Right lobe of liver (tissue), 4 donors: Measurements from ENCODE around the gene EHMT2.

ENCODE experiments used
- POLR2A ChIP-seq: fragments of 450-650 bp; IDR thresholded peaks from one replicate; pipeline ENCODE4 v1.6.1; 2017; ENCODE audit warnings: antibody characterized with exemption, mild to moderate bottlenecking
- TF ChIP-seq, protein P1 (sequence below), 4 donors: fragments of 200-600 bp in 3 of 4; fragments of 450-650 bp in 1 of 4; IDR thresholded peaks; one replicate each; pipeline versions ENCODE4 v1.5.1 to v1.8.0; 2016 to 2022; ENCODE audit warnings: antibody characterized with exemption in 4 of 4, mild to moderate bottlenecking in 2 of 4
- donor health status: DM: no; HTN: no; CAD: no.
- donor health status: DM: no; HTN: no; CAD: no.
- donor health status: DM: no; HTN: yes; CAD: no.

DNA sequence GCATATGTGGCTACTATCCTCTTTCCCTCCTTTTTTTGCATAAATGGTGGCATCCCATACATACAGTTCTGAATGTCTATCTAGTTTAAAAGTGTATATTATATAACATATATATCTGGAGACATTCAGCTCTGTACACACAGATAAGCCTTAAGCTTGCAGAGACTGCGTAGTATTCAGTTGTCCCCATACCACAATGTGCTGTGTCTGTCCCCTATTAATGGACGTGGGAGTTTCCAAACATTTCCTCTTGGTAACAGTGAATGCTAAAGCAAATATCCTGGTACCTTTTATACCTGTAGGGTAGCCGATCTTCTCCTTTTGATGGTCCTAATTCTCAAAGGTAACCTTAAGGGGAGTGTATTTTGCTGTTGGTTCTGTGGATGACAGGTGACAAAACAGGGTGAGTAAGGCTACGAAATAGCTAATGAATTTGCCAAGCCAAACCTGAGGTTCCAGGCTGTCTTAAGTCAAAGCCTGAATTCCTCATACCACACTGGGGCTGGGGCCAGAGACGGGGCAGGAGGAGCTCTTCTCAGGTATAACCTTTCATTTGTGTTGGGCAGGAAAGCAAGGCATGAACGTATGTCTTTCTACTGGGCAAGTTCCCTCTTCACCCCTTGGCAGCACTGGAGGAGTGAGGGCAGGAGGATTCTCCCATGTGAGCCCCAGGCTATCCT lies 22.3 kb upstream of the EHMT2 start:
- TF ChIP-seq, protein P1, sequence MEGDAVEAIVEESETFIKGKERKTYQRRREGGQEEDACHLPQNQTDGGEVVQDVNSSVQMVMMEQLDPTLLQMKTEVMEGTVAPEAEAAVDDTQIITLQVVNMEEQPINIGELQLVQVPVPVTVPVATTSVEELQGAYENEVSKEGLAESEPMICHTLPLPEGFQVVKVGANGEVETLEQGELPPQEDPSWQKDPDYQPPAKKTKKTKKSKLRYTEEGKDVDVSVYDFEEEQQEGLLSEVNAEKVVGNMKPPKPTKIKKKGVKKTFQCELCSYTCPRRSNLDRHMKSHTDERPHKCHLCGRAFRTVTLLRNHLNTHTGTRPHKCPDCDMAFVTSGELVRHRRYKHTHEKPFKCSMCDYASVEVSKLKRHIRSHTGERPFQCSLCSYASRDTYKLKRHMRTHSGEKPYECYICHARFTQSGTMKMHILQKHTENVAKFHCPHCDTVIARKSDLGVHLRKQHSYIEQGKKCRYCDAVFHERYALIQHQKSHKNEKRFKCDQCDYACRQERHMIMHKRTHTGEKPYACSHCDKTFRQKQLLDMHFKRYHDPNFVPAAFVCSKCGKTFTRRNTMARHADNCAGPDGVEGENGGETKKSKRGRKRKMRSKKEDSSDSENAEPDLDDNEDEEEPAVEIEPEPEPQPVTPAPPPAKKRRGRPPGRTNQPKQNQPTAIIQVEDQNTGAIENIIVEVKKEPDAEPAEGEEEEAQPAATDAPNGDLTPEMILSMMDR (IDR thresholded peaks at IDR 0.05) = no peak
- no peak for TF ChIP-seq POLR2A
